HG03064 (cell line): ENCODE measurements around the gene CDC20B.

Experiments used
- ATAC-seq: cut with Tn5 transposase; IDR thresholded peaks from one replicate; pipeline ENCODE4 v1.9.1; 2021; ENCODE audit warnings: low read depth; ENCODE audit not compliant: unreplicated experiment

Gene CDC20B, protein sequence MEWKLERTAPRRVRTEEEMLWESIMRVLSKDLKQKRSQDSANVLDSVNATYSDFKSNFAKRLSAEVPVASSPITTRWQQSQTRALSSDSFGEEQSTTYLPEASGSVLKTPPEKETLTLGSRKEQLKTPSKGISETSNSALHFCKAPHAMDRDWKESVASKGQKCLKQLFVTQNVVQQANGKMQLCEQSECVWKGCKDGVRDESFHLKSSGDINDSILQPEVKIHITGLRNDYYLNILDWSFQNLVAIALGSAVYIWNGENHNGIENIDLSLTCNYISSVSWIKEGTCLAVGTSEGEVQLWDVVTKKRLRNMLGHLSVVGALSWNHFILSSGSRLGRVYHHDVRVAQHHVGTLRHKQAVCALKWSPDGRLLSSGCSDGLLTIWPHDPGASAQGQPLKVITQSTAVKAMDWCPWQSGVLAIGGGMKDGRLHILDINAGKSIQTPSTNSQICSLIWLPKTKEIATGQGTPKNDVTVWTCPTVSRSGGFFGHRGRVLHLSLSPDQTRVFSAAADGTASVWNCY

DNA sequence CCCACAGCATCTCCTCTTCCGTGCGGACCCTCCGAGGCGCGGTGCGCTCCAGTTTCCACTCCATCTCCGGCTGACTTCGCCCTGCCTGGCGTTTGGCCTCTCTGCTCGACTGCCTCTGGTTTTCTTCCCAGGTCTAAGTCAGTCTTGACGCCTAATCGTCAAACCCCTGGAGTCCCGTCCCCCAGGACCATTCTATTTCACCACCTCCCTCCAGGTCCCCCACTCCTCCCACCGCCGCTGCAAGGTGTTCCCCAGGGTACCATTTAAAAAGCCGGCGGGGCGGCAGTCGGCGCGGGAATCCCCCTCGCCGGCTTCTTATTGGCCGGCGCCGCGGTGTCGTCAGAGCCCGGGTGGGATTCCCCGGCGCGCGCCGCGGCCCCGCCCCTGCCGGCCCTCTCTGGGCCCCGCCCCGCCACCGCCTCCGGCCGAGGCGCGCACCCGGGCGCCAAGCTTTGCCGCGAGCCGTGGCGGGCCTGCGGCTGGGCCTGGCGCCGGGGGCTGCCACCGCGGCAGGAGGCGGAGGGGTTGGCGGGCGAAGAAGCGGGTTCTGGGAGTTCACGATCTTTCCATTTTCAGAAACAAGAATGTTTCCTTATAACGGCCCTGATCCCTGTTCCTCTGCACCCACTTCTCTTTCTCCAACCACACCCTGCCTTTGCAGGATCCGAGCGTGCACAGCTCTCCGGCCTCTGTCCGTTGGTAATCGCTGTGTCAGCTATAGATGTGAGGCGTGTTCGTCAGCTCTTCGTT lies at the start of gene CDC20B:
TSS of gene CDC20B (minus strand) at position 241 of the 750 bp plus-strand sequence. CDS start at position 64, 177 bp downstream.
- ATAC-seq: peak; percentile 90

DNA sequence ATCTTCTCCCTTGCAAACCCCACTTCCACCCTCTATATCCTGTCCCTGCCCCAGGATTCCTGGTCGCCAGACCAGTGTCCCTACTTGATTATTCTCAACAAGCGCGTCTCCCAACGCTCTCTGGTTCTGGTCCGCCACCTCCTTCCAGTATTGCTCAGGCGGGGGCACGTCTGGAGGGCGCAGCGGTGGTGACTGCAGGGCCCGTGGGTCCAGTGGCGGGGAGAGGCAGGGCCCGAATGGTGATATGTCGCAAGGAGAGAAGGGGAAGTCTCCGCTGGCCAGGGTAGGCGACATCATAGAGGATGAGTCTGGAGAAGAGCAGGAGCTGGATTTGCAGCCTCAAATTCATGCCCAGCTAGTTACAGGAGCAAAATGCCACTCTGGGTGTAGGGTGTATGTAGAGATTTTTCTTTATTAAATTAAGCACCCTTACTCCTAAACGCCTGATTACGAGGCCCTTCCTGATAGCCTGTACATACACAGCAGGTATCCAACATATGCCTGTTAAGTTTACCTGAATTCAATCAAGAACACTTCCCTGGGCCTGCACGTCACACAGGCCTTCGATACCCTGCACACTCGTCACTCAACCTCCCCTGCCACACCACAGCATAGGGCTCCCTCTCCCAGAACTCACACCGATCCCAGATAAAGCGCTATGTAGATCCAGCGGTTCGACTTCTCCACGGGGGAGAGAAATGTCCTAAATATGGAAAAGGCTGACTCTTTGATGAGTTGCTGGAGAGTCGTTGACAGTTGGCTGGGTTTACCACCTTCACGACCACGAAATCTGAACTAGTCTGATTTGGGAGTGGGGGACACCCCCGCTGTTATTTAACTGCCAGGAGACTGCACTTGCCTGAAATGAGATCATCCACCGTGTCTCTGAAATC lies 49.4 kb upstream of the CDC20B start:
- no peak for ATAC-seq

DNA sequence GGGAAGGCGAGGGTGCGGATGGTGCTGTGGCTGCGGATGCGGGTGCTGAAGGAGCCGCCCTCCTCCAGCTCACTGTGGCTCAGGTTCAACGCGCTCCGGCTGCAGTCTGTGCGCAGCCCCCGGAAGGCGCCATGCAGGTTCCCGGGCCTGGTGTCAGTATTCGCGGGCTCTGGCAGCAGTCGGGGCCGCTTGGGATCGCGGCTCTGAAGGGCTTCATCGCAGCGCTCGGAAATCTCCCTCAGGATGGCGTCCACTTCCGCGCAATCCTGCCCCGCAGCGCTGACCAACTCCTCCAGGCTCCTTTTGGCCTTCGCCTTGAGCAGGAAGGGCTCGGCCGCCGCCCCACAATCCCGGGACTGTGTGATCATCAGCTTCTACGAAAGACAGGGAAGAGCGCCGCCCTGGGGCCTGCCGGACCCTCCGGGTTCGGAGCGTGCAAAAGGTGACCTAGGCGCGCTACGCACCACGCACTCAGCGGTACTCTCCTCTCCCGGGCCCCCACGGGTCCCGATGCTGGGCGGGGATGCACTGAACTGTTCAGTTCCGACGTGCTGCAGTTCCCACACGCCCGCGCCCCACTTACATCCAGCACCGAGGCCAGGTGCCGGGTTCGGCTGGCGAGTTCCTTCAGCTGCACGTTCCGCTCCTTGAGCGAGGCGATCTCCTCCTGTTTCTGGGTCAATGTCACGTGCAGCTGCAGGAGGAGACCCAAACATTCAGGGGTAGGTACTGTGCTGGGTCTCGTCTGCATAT lies 47.6 kb upstream of the CDC20B start:
- no peak for ATAC-seq

DNA sequence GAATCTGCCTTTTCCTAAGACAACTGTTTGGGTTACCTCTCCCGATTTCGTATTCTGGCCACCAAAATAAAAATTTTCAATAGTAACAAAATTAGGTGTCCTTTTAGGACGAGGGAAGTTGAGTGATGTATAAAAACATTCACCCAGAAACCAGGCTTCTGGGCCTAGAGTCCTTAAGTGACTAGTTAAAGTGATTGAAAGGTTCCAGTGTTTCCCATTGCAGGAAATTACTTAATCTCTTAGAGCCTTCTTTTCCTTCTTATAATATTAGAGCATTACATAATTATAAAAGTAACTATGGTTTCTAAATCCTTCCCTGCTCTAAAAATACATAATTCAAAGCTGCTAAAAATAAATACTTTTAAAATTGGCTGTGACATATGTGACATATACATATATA lies 46.8 kb upstream of the CDC20B start:
- no peak for ATAC-seq

DNA sequence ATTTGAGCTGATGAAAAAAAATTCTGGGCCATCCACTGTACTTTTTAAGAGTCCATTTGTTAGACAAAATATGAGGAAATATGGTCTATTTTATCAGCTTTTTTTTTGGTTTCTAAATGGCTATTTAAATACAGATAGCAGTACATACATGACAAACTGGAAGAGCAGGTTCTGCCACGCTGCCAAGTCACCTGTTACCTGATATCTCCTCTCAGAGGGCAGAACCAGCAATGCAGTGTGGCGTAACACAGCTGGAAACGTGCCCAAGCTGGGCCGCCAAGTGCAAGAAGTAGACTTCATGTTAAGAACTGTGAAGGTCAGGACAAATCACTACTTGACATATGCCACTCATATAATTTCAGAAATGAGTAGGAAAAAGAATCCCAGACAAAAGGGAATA lies 46.0 kb upstream of the CDC20B start:
- ATAC-seq: no peak

DNA sequence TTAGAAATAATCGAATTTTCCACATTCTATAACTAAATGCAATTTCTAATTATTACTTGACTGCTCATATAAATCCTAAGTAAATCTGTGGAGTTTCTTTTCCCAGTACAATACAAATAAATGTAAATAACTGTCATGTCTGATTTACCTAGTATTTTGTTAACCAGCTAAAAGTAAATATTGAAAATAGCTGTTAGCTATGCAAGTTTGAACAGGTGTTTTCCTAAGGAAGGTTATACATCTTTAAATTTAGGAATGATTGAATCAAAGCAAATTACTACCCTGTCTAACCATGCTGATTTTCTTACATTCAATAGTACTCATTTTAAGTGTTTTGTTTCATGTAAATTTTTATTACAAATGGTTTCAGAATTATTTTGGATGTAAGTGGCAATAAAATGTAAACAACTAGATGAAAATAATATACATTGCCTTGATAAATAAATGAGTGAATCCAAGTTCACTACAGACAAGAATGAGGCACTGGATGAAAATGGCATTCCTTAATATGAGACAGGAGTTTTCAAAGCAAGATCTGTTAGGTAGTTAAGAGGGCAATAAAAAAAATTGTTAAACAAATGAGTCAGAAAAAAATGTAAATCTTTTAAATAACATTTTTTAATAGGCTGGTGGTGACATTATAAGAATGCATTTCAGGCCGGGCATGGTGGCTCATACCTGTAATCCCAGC lies 38.4 kb upstream of the CDC20B start:
- ATAC-seq: no peak

DNA sequence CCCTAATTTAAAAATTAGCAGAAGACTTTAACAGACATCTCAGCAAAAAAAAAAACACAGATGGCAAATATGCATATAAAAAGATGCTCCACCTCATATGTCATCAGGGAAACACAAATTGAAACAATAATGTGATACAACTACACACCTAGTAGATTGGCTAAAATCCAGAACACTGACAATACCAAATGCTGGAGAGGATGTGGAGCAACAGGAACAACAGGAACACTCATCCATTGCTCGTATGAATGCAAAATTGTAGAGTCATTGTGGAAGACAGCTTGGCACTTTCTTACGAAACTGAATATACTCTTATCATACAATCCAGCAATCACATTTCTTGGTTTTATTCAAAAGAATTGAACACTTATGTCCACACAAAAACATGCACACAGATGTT lies 32.0 kb upstream of the CDC20B start:
- no peak for ATAC-seq

DNA sequence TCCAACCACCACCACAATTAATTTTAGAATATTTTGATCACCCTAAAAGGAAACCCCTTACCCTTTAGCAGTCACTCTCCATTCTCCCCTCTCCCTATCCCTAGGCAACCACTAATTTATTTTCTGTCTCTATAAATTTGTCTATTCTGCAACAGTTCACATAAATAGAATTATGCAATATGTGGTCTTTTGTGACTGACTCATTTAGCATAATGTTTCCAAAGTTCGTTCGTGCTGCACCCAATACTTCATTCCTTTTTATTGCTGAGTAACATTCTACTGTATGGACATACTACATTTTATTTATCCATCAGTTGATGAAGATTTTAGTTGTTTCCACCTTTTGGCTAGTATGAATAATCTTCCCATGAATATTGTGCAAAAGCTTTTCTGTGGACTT lies 18.2 kb upstream of the CDC20B start:
- ATAC-seq: no peak

DNA sequence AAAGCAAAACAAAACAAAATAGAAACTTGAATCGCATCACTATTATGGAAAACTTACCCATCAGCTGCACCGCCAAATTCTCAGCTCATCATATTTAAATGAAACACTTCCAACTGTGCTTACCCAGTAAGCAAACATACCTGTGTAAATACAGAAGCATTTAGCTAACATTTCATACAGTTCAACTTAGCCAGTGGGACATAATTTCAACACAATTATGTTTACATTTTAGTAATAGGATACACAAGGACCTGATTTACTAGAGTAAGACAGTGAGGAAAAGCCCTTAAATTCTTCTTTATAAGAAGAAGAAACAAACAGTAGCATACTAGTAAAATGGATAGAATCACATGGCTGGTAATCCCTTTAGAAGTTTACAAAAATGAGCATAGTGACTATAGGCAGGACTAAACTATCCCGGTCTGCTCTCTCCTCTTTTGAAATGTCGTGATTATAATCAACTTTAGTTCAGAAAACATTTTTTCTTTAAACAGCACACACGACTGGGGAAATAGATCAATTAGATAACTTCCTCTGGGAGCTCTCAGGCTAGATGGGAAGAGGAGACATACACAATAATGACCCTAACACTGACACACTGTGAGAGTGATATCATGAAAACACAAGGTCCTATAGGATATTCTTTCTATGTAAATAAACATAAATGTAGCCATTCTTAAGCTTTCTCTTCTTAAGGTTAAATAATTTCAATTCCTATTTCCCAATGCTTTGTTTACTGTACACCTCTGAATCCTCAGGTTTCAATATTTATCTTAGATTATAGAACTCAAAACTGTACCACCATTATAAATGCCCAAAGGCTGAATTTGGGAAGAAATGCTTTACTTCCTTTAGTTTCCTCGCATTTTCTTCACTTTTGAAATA lies 15.9 kb upstream of the CDC20B start:
- no peak for ATAC-seq

DNA sequence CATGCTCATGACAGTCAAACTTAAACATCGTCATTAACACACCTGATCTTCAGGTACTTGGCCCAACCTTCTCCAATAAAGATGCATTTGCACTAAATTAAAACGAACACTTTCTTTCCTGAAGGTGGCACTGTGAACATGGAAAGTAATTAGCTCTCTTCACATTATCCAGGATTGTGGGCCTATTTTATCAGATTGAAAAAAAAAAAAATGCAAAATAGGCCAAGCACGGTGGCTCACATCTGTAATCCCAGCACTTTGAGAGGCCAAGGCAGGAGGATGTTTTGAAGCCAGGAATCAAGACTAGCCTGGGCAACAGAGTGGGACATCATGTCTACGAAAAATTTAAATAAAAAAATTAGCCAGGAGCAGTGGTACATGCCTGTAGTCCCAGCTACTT lies 14.4 kb upstream of the CDC20B start:
- ATAC-seq: no peak

DNA sequence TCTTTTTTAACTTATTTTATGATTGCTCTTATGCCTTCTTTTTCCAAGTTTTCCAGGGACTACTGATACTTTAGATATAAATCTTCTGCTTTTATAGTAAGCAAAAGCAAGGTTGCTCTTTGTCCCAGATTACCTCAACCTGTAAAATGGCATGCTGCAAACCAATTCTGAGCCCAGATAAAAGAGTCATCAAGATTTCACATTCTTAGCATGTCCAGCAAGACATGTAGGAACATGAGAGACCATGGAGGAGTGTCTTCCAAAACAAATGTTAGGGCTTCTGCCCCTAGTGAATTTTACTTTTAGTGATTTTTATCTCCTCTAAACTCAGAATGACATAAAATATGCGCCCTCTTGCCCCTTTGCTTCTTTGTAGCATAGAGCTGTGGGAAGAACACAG lies 7.0 kb upstream of the CDC20B start:
- no peak for ATAC-seq

DNA sequence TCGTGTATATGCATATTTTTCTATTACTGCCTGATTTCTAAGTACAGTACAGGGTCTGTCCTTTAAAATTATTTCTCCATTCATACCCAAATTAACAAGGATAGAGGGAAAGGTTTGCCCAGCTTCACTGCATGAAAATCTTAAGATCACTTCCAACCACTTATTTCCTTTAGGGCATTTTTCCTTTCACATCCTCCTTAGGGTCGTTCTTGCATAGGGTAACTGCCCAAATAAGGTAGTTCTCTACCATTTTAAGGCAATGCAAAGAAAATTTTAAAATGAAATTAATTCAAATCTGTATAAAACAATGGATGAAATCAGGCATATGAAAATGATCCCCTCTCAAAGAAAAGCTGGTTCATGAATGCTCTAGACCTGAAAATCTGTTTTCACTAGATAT lies 4.1 kb upstream of the CDC20B start:
- ATAC-seq: no peak

DNA sequence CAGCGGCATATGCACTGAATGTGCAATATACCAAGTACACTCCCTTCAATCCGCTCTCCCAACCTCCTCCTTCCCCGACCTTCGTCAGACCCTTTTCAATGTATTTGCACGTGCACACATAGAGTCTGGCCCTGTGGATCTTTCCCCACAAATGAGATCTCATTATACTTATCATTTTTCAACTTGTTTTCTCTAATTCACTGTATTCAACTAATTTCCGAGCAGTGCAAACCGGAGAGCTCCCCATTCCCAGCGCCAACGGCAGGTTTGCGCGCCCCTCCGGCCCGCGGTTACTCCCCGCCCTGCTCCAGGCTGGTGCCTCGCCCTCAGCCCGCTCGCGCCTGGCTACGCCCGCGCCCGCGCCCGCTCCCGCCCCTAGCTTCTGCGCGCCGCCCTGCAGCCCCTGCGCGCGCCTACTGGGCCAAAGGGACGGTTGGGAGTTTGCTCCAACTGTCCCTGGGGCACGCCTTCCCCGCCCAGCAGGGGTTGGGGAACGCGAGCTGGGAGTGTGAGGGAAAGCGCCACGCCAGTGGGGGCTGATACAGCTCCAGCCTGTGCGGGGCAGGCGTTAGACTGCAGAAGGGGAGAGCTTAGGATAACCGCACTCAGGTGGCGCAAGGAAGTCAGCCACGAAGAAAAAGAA lies 3.3 kb upstream of the CDC20B start:
- ATAC-seq: no peak

DNA sequence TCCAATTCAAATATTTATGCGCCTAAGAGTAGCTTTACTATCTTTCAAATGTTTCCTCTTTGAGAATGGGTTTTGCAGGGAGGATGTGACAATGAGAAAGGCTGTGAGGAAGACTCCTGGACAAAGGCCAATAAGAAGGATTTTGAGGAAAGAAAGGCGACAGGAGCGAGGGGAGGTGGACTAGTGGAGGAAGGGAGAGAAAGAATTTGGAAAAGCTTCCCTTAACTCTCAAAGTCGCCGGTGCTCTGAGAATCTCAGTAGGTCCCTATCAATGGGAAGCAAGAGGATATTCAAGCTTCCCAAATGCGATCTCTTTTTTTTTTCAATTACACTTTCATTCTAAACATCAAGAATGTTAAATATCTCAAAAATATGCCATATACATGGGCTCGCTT lies 2.8 kb upstream of the CDC20B start:
- ATAC-seq: no peak

DNA sequence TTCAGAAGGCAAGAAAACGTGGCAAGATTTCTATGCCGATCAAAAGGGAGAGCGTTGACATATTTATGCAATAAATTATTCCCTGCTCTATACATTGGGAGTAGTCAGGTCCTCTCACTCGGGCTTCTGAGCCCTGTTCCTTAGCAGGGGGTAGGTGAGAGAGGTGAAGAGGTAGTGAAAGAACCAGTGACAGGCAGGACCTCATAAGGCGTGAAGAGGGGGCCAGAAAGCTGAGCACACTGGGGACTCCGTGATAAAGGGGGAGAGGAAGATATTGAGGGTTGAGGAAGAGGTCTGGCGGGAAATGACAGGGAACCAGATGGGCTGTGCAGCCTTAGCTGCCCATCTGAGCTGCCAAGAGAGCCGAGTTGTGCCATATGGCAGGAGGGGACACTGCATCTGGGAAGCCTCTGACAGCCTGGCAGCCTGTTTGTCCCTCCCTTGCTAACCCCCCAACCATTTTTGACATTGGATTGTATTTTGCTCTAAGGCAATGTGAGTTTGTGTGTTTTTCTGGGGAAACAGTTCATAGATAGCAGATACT lies 782 bp upstream of the CDC20B start:
- ATAC-seq: no peak

DNA sequence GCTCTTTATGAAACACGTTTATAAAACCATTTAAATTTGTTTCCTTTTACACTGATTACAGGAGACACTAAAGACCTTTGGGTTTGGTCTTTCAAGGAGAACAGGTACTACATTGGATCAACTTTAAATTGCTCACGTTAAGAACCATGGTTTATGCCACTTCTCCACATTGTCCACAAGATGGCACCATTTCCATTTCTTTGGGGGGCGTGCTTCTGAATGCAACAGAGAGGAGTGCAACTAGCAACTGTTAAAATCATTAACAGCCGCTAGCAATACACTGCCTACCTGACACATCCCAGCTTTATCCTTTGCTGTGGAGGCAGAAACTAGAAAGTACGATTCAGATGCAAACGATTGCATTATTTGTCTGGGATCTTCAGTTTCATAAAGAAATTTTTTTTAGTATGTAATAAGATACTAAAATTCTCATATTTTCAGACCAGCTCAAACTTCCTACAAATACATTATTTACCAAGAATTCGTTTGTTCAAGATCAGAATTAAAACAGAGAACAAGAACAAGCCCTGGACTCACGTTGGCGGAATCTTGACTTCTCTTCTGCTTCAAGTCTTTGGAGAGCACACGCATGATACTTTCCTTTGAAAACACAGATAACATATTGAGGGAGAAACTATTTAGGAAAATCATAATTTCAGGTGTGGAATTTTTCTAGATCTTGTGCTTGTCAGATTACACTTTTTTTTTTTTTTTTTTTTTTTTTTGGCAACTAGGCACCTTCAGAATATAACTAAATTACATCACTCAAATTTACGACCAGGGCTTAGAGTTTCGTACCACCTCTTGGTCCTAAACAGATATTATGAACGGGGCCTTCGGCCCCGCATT lies 702 bp downstream of the CDC20B start:
- peak; percentile 58 for ATAC-seq

DNA sequence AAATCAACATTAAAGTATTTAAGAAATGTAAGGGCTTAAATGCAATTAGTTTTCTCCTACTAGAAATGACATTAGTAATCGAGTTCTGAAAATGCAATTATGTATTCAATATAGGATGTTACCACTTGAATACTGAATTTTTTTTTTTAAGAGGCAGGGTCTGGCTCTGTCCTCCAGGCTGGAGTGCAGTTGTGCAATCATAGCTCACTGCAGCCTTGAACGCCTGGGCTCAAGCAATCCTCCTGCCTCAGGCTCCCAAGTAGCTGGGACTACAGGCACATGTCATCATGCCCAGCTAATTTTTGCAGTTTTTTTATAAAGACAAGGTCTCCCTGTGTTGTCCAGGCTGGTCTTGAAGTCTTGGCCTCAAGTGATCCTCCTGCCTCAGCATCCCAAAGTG lies 1.5 kb downstream of the CDC20B start:
- ATAC-seq: no peak
